H9 (cell line): ENCODE results near the gene ZNF747. TPM values are rescaled to one million over a fixed set of nuclear protein-coding genes. Genes with fewer than 3 reads are reported as not detected.

Experiments
- DNase-seq: peaks from one replicate; pipeline ENCODE4 v3.0.0-alpha.2; 2017
- H2AFZ ChIP-seq: one replicate; pipeline ENCODE4 v1.6.1; 2013; ENCODE audit warnings: mild to moderate bottlenecking, low read length, control low read depth, moderate library complexity
- H2AK5ac ChIP-seq: 2 replicates; pipeline ENCODE4 v1.6.1; 2013; ENCODE audit warnings: low read length, control low read depth, mixed read lengths; ENCODE audit not compliant: insufficient read length
- H2BK120ac ChIP-seq: one replicate; pipeline ENCODE4 v1.6.1; 2013; ENCODE audit warnings: low read depth, mild to moderate bottlenecking, low read length, control low read depth, inconsistent platforms; ENCODE audit not compliant: poor library complexity, severe bottlenecking
- H2BK12ac ChIP-seq: 2 replicates; pipeline ENCODE4 v1.6.1; 2013; ENCODE audit warnings: low read length, control low read depth, mixed read lengths, low read depth; ENCODE audit not compliant: insufficient read length
- H2BK15ac ChIP-seq: 2 replicates; pipeline ENCODE4 v1.6.1; 2013; ENCODE audit warnings: low read depth, low read length, control low read depth
- H2BK20ac ChIP-seq: one replicate; pipeline ENCODE4 v1.6.1; 2013; ENCODE audit warnings: low read depth, mild to moderate bottlenecking, low read length, control low read depth, inconsistent platforms; ENCODE audit not compliant: poor library complexity, severe bottlenecking
- H2BK5ac ChIP-seq: 2 replicates; pipeline ENCODE4 v1.6.1; 2013; ENCODE audit warnings: low read length, control low read depth, mixed read lengths; ENCODE audit not compliant: insufficient read length
- H3K14ac ChIP-seq: 2 replicates; pipeline ENCODE4 v1.6.1; 2013; ENCODE audit warnings: low read length, control low read depth; ENCODE audit not compliant: insufficient read depth
- H3K18ac ChIP-seq: 2 replicates; pipeline ENCODE4 v1.6.1; 2013; ENCODE audit warnings: low read depth, mild to moderate bottlenecking, mixed read lengths, low read length, control low read depth; ENCODE audit not compliant: insufficient read length
- H3K23ac ChIP-seq: 2 replicates; pipeline ENCODE4 v1.6.1; 2013; ENCODE audit warnings: low read length, control low read depth, mixed read lengths, low read depth; ENCODE audit not compliant: insufficient read length
- H3K23me2 ChIP-seq: 2 replicates; pipeline ENCODE4 v1.6.1; 2013; ENCODE audit warnings: low read depth, mild to moderate bottlenecking, mixed read lengths, low read length, control low read depth; ENCODE audit not compliant: insufficient read length, poor library complexity, severe bottlenecking
- H3K27ac ChIP-seq: 2 replicates; pipeline ENCODE4 v1.5.1; 2013; ENCODE audit warnings: low read length, control low read depth, mixed read lengths, low read depth; ENCODE audit not compliant: insufficient read length
- H3K27me3 ChIP-seq: 2 replicates; pipeline ENCODE4 v1.6.1; 2013; ENCODE audit warnings: low read length, control low read depth, inconsistent platforms; ENCODE audit not compliant: insufficient read depth
- H3K4ac ChIP-seq: 2 replicates; pipeline ENCODE4 v1.6.1; 2013; ENCODE audit warnings: low read depth, mild to moderate bottlenecking, control low read depth, inconsistent platforms, low read length, moderate library complexity
- H3K4me1 ChIP-seq: 2 replicates; pipeline ENCODE4 v1.6.1; 2013; ENCODE audit warnings: low read length, control low read depth, inconsistent platforms; ENCODE audit not compliant: insufficient read depth
- H3K4me2 ChIP-seq: 2 replicates; pipeline ENCODE4 v1.6.1; 2013; ENCODE audit warnings: low read length, control low read depth, mixed read lengths; ENCODE audit not compliant: insufficient read length, insufficient read depth
- H3K56ac ChIP-seq: 2 replicates; pipeline ENCODE4 v1.6.1; 2013; ENCODE audit warnings: low read depth, mild to moderate bottlenecking, mixed read lengths, low read length, control low read depth; ENCODE audit not compliant: insufficient read length
- H3K79me1 ChIP-seq: 2 replicates; pipeline ENCODE4 v1.6.1; 2013; ENCODE audit warnings: low read depth, mild to moderate bottlenecking, moderate library complexity, low read length, control low read depth, inconsistent platforms; ENCODE audit not compliant: insufficient read depth, poor library complexity, severe bottlenecking
- H3K79me2 ChIP-seq: 2 replicates; pipeline ENCODE4 v1.6.1; 2013; ENCODE audit warnings: low read length, control low read depth, inconsistent platforms; ENCODE audit not compliant: insufficient read depth
- H3K9ac ChIP-seq: 2 replicates; pipeline ENCODE4 v1.6.1; 2013; ENCODE audit warnings: low read length, control low read depth, mixed read lengths; ENCODE audit not compliant: insufficient read length; ENCODE audit errors: extremely low read depth
- H3K9me3 ChIP-seq: one replicate; pipeline ENCODE4 v1.6.1; 2013; ENCODE audit warnings: low read depth, low read length, inconsistent platforms; ENCODE audit not compliant: control insufficient read depth
- H3T11ph ChIP-seq: one replicate; pipeline ENCODE4 v1.6.1; 2013; ENCODE audit warnings: mild to moderate bottlenecking, low read length, control low read depth, inconsistent platforms
- H4K20me1 ChIP-seq: one replicate; pipeline ENCODE4 v1.6.1; 2013; ENCODE audit not compliant: control insufficient read depth, insufficient read length, insufficient read depth
- H4K5ac ChIP-seq: 2 replicates; pipeline ENCODE4 v1.6.1; 2013; ENCODE audit warnings: low read depth, mild to moderate bottlenecking, mixed read lengths, low read length, control low read depth; ENCODE audit not compliant: insufficient read length
- H4K8ac ChIP-seq: replicated peaks from 2 replicates; pipeline ENCODE4 v1.6.1; 2013; ENCODE audit warnings: low read length, control low read depth, mixed read lengths, low read depth; ENCODE audit not compliant: insufficient read length
- H4K91ac ChIP-seq: 2 replicates; pipeline ENCODE4 v1.6.1; 2013; ENCODE audit warnings: low read depth, mild to moderate bottlenecking, moderate library complexity, mixed read lengths, low read length, control low read depth; ENCODE audit not compliant: insufficient read length
- H3K27ac Mint-ChIP-seq, 3 experiments: 2 replicates in 2 of 3; 3 replicates in 1 of 3; pipeline ENCODE4 v1.8.0; 2020 to 2021; ENCODE audit warnings: mixed read lengths in 3 of 3, mild to moderate bottlenecking in 1 of 3, moderate library complexity in 1 of 3
- H3K27me3 Mint-ChIP-seq: 2 replicates; pipeline ENCODE4 v1.8.0; 2021; ENCODE audit warnings: low read depth, mild to moderate bottlenecking, moderate library complexity, mixed read lengths
- H3K36me3 Mint-ChIP-seq, 3 experiments: 2 replicates in 2 of 3; 3 replicates in 1 of 3; pipeline ENCODE4 v1.8.0; 2020 to 2021; ENCODE audit warnings: low read depth in 3 of 3, mixed read lengths in 3 of 3; ENCODE audit not compliant: insufficient read depth in 1 of 3
- H3K4me1 Mint-ChIP-seq, 2 experiments: 2 replicates each; pipeline ENCODE4 v1.8.0; 2020; ENCODE audit warnings: mixed read lengths in 2 of 2
- H3K4me3 Mint-ChIP-seq, 2 experiments: 2 replicates in 1 of 2; 3 replicates in 1 of 2; pipeline ENCODE4 v1.8.0; 2020 to 2021; ENCODE audit warnings: mild to moderate bottlenecking in 2 of 2, mixed read lengths in 2 of 2, moderate library complexity in 1 of 2
- H3K9me3 Mint-ChIP-seq, 2 experiments: 2 replicates in 1 of 2; 3 replicates in 1 of 2; pipeline ENCODE4 v1.8.0; 2020; ENCODE audit warnings: mild to moderate bottlenecking in 2 of 2, mixed read lengths in 2 of 2, moderate library complexity in 1 of 2
- CTCF ChIP-seq: fragments of 200-600 bp; sonication (generic); conservative IDR thresholded peaks from 3 replicates; pipeline ENCODE4 v1.8.0; 2021; ENCODE audit warnings: antibody characterized with exemption, mild to moderate bottlenecking
- WGBS: extraction: QIAGEN DNeasy Blood & Tissue Kit; methylation state at CpG from one replicate; pipeline ENCODE4 v1.1.7; 2013; ENCODE audit warnings: missing lambda C conversion rate, low lambda C conversion rate, mixed read lengths; ENCODE audit not compliant: insufficient read length; ENCODE audit errors: extremely low coverage; 5-methylcytosine and 5-hydroxymethylcytosine counted together
- total RNA-seq: library from RNA; stranded (reverse); gene quantifications from 2 replicates; pipeline ENCODE4 v1.2.1, GENCODE V29; 2021

The ZNF747 gene
- total RNA-seq, 1 experiment from 2014 or later: 18.4 TPM

GRCh38 chr16:30494709-30495108, 39.9 kb downstream of the ZNF747 start:
- no peak overlapping the region for H3K4ac ChIP-seq
- no peak overlapping the region for H2AK5ac ChIP-seq
- no peaks in the 10 kb centered on the region for H3K9me3 ChIP-seq
- no peak overlapping the region for H3K14ac ChIP-seq
- WGBS: no CpG with 5 or more reads among the region's 12 CpGs
- TF ChIP-seq CTCF: no peak
- no peaks in the 10 kb centered on the region for H3K27me3 ChIP-seq
- H3K18ac ChIP-seq: no peak overlapping the region
- H2BK5ac ChIP-seq: no peak overlapping the region
- no peak overlapping the region for H4K91ac ChIP-seq
- H3K27ac Mint-ChIP-seq: no peak overlapping the region
- H2BK15ac ChIP-seq: no peak overlapping the region
- no peak overlapping the region for H3K4me3 Mint-ChIP-seq
- no peaks in the 10 kb centered on the region for H3K79me2 ChIP-seq
- peaks cover 7 to 13% of the 10 kb centered on the region in 2 experiments for H3K4me1 Mint-ChIP-seq
- no peak overlapping the region for H4K8ac ChIP-seq
- H3K23ac ChIP-seq: no peak overlapping the region
- no peak overlapping the region for H3K9ac ChIP-seq
- H2AFZ ChIP-seq: no peak overlapping the region
- H3K4me2 ChIP-seq: no peak overlapping the region
- H3K23me2 ChIP-seq: no peaks in the 10 kb centered on the region
- H3K36me3 Mint-ChIP-seq: no peaks in the 10 kb centered on the region
- H3K79me1 ChIP-seq: no peaks in the 10 kb centered on the region
- H3K27ac ChIP-seq: no peak overlapping the region
- H4K5ac ChIP-seq: no peak overlapping the region
- no peaks in the 10 kb centered on the region for H3K4me1 ChIP-seq
- no peak for DNase-seq
- no peak overlapping the region for H2BK120ac ChIP-seq
- no peak overlapping the region for H2BK20ac ChIP-seq
- no peaks in the 10 kb centered on the region; a peak in 2 of 5 replicates for H3K9me3 Mint-ChIP-seq
- H3K56ac ChIP-seq: no peak overlapping the region
- no peak overlapping the region for H2BK12ac ChIP-seq
- peaks cover 15% of the 10 kb centered on the region for H3K27me3 Mint-ChIP-seq
- H4K20me1 ChIP-seq: no peaks in the 10 kb centered on the region
- H3T11ph ChIP-seq: no peak overlapping the region
